Measurements from ENCODE around the gene GDF2. TPM values are rescaled to one million over a fixed set of nuclear protein-coding genes. Genes with fewer than 3 reads are reported as not detected.

The GDF2 gene
- polyA plus RNA-seq, 1 experiment = not detected

- no peak for DNase-seq (ENCODE audit: low read depth)
- Histone ChIP-seq H3K4me3 (ENCODE audit: low read depth, low read length) (no peak overlapping the region), H3K36me3 (ENCODE audit: control insufficient read depth, insufficient read depth, low read length) (no peaks in the 10 kb centered on the region), H3K27me3 (ENCODE audit: control insufficient read depth, insufficient read depth, low read length) (peaks cover 2% of the 10 kb centered on the region; the same call in 1 of the 2 replicates)
- POLR2A ChIA-PET = no interaction called here
- CTCF ChIA-PET = interaction anchor here (7.6 to 9.7 kb wide), 2 partner anchors 270 to 289 kb away, joined by 107 to 215 read pairs; no protein-coding TSS in a partner anchor
- no peak for TF ChIP-seq CTCF (IDR thresholded peaks at IDR 0.05; ENCODE audit: insufficient read depth, low read depth, low read length)
These were observed 6.8 kb upstream of the GDF2 start for GRCh38 chr10:47315421-47315820.

GRCh38 chr10:47316131-47316530, 6.1 kb upstream of the GDF2 start:
- POLR2A ChIA-PET = no interaction called here
- no peaks in the 10 kb centered on the region for H3K36me3 ChIP-seq (ENCODE audit: control insufficient read depth, insufficient read depth, low read length)
- H3K4me3 ChIP-seq (ENCODE audit: low read depth, low read length) = no peak overlapping the region
- H3K27me3 ChIP-seq (ENCODE audit: control insufficient read depth, insufficient read depth, low read length) = peaks cover 3% of the 10 kb centered on the region; the same call in 1 of the 2 replicates
- CTCF ChIA-PET = interaction anchor here (7.6 to 9.7 kb wide), 2 partner anchors 271 to 290 kb away, joined by 107 to 215 read pairs; no protein-coding TSS in a partner anchor
- TF ChIP-seq CTCF (IDR thresholded peaks at IDR 0.05; ENCODE audit: insufficient read depth, low read depth, low read length) = no peak
- DNase-seq (ENCODE audit: low read depth) = no peak

GRCh38 chr10:47317251-47317650, 5.0 kb upstream of the GDF2 start:
- Histone ChIP-seq H3K4me3 (ENCODE audit: low read depth, low read length) (no peak overlapping the region), H3K27me3 (ENCODE audit: control insufficient read depth, insufficient read depth, low read length) (peaks cover 3% of the 10 kb centered on the region; the same call in 1 of the 2 replicates), H3K36me3 (ENCODE audit: control insufficient read depth, insufficient read depth, low read length) (no peaks in the 10 kb centered on the region)
- TF ChIP-seq CTCF (IDR thresholded peaks at IDR 0.05; ENCODE audit: insufficient read depth, low read depth, low read length) = no peak
- DNase-seq (ENCODE audit: low read depth) = no peak
- ChIA-PET CTCF (interaction anchor here (7.6 kb wide), 1 partner anchor 291 kb away, joined by 107 read pairs; no protein-coding TSS in a partner anchor), POLR2A (interaction anchor here (0.6 kb wide), 1 partner anchor 26 kb away, joined by 4 read pairs; no protein-coding TSS in a partner anchor)

- H3K36me3 ChIP-seq (ENCODE audit: control insufficient read depth, insufficient read depth, low read length) = no peaks in the 10 kb centered on the region
- DNase-seq (ENCODE audit: low read depth) = no peak
- peaks cover 3% of the 10 kb centered on the region; the same call in 1 of the 2 replicates for H3K27me3 ChIP-seq (ENCODE audit: control insufficient read depth, insufficient read depth, low read length)
- CTCF ChIA-PET = interaction anchor here (0.7 to 1.3 kb wide), 2 partner anchors 286 to 294 kb away, joined by 3 read pairs; no protein-coding TSS in a partner anchor
- POLR2A ChIA-PET = no interaction called here
- H3K4me3 ChIP-seq (ENCODE audit: low read depth, low read length) = no peak overlapping the region
- TF ChIP-seq CTCF (IDR thresholded peaks at IDR 0.05; ENCODE audit: insufficient read depth, low read depth, low read length) = no peak
These were observed 3.5 kb upstream of the GDF2 start for GRCh38 chr10:47318706-47319105.

- TF ChIP-seq CTCF (IDR thresholded peaks at IDR 0.05; ENCODE audit: insufficient read depth, low read depth, low read length) = no peak
- no peak for DNase-seq (ENCODE audit: low read depth)
- H3K36me3 ChIP-seq (ENCODE audit: control insufficient read depth, insufficient read depth, low read length) = no peaks in the 10 kb centered on the region
- no peak overlapping the region for H3K4me3 ChIP-seq (ENCODE audit: low read depth, low read length)
- POLR2A ChIA-PET = no interaction called here
- CTCF ChIA-PET = interaction anchor here (1.3 to 2.0 kb wide), 2 partner anchors 21 to 287 kb away, joined by 3 to 4 read pairs; no protein-coding TSS in a partner anchor
- H3K27me3 ChIP-seq (ENCODE audit: control insufficient read depth, insufficient read depth, low read length) = peaks cover 3% of the 10 kb centered on the region; the same call in 1 of the 2 replicates
These were observed 2.5 kb upstream of the GDF2 start for GRCh38 chr10:47319784-47320183.

Measured in BJ (cell line).